GM12864 (cell line): ENCODE data around the gene BICDL1.

ENCODE experiments used
- DNase-seq: peaks from one replicate; pipeline ENCODE4 v3.0.0-alpha.2; 2011; ENCODE audit warnings: low read depth
- H3K4me3 ChIP-seq: 2 replicates; pipeline ENCODE4 v1.5.1; 2011; ENCODE audit warnings: mild to moderate bottlenecking, low read depth, low read length, control low read depth
- TF ChIP-seq, protein P1 (sequence below): IDR thresholded peaks from 2 replicates; pipeline ENCODE4 v1.5.1; 2011; ENCODE audit warnings: low read depth, mild to moderate bottlenecking, moderate library complexity, low read length, control low read depth, inconsistent platforms; ENCODE audit errors: missing control alignments

BICDL1 gene

DNA sequence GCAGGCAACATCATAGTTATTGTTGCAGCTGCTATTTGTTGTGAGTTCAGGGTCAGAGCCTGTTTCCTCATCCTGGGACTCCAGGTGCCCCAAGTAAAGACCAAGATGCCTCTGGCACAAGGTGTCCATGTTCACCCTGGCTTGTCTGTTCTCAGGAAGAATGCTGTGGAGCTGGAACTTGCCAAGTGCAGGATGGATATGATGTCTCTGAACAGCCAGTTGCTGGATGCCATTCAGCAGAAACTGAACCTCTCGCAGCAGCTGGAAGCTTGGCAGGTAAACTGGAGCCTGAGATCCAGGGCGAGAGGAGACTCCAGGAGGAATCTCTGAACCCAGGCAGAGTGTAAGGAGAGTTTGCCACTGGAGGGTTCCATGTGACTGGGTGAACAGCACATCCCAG, 100.8 kb downstream of the BICDL1 start:
- no peak for DNase-seq
- no peak overlapping the region for H3K4me3 ChIP-seq
- TF ChIP-seq, protein P1, sequence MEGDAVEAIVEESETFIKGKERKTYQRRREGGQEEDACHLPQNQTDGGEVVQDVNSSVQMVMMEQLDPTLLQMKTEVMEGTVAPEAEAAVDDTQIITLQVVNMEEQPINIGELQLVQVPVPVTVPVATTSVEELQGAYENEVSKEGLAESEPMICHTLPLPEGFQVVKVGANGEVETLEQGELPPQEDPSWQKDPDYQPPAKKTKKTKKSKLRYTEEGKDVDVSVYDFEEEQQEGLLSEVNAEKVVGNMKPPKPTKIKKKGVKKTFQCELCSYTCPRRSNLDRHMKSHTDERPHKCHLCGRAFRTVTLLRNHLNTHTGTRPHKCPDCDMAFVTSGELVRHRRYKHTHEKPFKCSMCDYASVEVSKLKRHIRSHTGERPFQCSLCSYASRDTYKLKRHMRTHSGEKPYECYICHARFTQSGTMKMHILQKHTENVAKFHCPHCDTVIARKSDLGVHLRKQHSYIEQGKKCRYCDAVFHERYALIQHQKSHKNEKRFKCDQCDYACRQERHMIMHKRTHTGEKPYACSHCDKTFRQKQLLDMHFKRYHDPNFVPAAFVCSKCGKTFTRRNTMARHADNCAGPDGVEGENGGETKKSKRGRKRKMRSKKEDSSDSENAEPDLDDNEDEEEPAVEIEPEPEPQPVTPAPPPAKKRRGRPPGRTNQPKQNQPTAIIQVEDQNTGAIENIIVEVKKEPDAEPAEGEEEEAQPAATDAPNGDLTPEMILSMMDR, result no peak

DNA sequence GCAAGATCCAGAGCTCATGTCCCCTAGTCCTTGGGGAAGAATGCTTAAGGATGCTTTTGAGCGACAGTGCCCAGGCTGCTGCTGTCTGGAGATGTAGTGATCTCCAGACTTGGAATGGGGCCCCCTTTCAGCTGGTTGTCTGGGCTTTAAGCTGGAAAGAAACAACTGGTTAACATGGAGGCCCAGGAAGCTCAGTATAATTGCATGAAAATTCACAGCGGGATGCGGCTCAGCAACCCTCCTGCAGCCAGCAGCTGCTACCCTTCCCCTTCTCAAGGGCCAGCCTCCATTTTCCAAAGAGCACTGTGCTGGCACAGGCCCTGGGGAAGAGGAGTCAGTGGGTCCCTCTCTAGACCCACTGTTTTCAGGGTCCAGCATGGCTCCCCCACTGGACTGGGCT, 101.2 kb downstream of the BICDL1 start:
- H3K4me3 ChIP-seq, result no peak overlapping the region
- TF ChIP-seq, protein P1, result no peak
- no peak for DNase-seq

DNA sequence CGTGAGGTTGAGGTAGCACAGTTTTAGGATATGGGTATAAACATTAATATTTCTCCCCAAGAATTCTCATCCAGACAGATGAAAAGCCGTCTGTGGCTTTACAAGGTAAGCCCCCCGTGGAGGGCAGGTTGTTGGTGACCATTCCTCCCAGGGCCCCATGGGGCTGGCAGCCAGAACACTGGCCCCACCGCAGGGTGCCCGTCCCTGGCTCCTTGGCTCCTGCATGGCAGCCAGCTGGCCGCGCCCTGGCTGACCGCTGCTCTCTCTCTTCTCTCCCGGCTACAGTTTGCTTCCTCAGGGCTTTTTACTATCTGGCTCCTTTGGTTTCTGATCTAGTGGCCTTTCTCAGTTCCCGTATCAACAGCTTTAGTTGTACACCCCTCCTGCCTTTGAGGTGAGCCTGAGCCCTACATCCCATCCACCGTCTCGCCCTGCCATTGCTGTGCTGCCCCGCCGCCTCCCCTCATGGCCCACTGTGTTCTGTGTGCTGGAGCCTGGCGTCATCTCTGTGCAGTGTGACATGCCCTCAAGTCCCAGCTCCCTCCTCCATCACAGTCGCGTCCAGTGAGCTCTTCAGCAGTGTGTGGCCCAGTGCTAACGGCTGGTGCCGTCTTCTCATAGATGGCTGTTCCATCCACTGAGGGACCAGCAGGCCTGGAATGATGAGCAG, 101.7 kb downstream of the BICDL1 start:
- H3K4me3 ChIP-seq, result no peak overlapping the region
- no peak for DNase-seq
- TF ChIP-seq, protein P1, result no peak

DNA sequence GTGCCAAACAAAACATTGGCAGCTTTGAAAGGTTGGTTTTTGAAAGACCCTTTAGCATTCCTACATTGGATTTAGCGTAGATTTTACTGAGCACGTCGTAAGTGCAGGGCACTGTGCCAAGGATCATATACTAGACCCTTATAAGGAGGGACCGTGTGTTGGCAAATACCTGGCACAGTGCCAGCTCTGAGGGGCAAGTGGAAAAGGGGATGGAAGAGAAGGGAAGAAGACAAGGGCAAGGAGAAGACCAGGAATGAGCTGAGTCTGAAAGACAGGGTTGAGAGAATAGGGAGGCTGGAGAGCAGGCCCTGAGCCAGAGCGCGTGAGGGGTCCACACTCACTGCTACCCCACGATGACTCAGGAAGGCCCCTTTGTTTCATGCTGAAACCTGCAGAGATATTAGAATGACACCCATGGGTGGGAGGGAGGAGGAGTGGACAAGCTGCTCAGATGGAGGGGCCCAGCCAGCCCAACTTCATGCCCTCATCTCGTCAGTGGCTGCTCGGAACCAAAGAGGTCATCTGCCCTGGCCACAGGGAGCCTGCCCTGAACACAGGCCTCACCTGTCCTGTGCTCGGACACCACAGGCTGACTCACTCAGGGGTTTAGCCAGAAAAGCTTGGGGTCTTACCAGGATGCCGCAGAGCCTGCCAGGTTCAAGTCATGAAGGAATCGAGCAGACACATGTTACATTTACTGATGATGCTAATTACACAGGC, 102.5 kb downstream of the BICDL1 start:
- no peak overlapping the region for H3K4me3 ChIP-seq
- TF ChIP-seq, protein P1, result no peak
- no peak for DNase-seq

DNA sequence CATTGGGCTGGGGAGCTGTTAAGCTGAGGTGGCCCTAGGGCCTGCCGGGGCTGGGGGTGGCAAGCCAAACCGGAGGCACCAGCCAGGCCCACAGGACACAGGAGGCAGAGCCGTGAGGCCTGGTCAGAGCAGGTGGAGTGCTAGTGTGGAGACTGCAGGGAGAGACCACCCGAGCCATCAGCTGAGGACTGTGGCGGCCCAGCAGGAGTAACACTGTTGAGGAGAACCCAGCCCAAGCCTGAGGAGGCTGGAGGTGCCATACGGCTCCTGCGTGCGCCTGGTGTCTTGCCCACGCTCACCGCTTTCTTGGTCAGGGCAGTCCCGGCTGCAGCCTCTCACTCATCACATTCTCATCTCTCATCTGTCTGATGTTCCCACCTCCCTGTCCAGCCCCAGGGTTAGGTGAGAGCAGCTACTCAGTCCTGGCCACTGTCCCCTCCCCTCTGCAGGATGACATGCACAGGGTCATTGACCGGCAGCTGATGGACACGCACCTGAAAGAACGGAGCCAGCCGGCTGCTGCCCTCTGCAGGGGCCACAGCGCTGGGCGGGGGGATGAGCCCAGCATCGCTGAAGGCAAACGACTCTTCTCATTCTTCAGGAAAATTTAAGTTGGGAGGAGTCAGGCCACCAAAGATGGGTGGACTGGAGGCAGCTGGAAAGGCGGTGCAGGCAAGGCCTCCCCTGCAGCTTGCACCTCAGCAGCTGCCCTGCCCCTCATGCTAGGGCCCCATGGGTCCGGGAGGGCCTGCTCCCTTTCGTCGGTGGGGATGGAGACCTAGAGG, 103.7 kb downstream of the BICDL1 start:
- no peak overlapping the region for H3K4me3 ChIP-seq
- TF ChIP-seq, protein P1, result no peak

DNA sequence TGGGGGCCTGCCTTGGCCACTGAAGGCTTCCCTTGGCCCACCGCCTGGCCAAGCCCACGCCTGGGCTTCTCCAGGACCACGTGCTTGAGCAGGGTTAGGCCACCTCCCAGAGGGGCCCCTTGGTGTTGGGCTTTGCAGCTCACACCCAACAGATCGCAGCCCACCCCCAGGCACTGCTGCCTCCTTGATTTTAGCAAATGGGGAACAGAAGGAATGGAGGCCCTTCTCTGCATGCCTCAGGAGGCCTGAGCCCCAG, 104.2 kb downstream of the BICDL1 start:
- TF ChIP-seq, protein P1, result no peak
- H3K4me3 ChIP-seq, result no peak overlapping the region
- DNase-seq, result no peak

More for the DNA sequence above, 103.7 kb downstream of the BICDL1 start:
- DNase-seq, result no peak
